Kidney capillary endothelial cell (primary cell): Measurements from ENCODE around the gene GUK1.
"Not testable (repeated sequence)": the region's sequence is repeated elsewhere in the genome, so short reads cannot be mapped to it uniquely, and the experiment has no call there.

Source experiments
- DNase-seq: peaks from one replicate; pipeline ENCODE4 v3.0.0-alpha.2; 2018; ENCODE audit warnings: low spot score

GUK1 gene

DNA sequence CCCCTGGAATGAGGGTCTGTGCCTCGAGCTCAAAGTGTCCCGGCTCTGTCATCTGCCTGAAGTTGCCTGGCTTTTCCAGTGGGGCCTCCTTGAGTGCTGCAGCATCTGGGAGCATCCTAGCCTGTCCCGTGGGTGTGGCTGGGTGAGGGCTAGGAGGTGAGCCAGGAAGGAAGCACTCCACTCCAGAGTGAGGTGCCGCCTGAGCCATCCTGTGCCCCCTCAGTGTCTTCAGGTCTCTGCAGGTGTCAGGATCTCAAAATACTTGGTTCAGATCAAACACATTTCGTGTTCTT is 37.0 kb downstream of the GUK1 start:
- no peak for DNase-seq

DNA sequence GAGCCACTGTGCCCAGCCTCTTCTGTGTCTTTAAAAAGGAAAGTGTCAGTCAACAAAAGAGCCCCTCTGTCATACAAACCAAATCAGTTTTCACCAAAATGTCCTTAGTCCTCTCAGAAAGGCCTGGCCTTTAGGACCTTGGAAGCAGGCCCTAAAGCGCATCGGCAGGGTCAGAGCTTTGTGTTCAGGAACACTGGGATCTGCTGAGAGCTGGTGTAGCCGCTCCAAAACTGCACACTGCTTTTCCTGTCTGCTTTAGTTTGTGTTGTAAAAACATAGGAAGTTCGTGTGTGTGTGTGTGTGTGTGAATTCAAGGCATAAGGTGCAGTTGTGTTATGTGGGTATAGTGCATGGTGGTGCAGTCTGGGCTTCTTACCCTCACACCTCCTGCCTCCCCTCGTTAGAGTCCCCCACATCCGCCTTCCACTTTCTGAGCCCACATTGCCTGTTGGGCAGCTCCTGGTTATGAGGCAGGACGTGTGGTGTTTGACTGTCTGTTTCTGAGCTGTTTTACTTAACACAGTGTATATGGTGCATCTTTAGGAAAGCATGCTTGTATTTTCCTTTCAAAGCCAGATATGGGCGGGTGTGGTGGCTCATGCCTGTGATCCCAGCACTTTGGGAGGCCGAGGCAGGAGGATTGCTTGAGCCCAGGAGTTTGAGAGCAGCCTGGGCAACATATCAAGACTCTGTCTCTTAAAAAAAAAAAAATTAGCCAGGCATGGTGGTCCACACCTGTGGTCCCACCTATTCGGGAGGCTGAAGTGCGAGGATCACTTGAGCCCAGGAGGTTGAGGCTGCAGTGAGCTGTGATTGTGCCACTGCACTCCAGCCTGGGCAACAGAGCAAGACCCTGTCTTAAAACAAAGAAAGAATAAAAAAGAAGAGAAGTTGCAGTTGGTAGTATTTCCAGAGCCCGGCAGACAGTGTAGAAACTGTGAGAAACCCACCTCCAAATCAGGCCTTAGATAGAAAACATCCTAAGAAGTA is 37.9 kb downstream of the GUK1 start:
- no peak for DNase-seq

- DNase-seq: no peak
Observed at GRCh38 chr1:228178737-228179684, 38.9 kb downstream of the GUK1 start.

GRCh38 chr1:228180271-228180958 is 40.3 kb downstream of the GUK1 start:
- no peak for DNase-seq

- DNase-seq: no peak
Observed at GRCh38 chr1:228180959-228181644, 41.0 kb downstream of the GUK1 start.

DNA sequence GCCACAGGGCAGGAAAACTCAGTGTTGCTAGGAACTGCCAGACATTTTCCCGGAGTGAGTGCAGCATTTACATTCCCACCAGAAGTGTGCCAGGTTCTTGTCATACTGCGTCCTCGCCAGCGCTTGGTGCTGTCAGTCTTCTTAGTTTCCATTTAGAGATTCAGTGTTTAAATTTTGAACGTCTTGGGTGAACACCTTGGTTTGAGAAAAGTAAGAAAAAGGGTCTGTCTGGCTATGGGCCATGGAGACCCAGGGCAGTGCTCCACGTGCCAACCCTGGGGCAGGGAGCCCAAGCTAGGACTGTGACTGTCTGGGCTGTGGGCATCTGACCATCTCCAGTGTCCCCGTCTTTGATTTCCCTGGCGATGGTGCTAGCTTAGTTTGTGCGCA is 41.6 kb downstream of the GUK1 start:
- no peak for DNase-seq

DNA sequence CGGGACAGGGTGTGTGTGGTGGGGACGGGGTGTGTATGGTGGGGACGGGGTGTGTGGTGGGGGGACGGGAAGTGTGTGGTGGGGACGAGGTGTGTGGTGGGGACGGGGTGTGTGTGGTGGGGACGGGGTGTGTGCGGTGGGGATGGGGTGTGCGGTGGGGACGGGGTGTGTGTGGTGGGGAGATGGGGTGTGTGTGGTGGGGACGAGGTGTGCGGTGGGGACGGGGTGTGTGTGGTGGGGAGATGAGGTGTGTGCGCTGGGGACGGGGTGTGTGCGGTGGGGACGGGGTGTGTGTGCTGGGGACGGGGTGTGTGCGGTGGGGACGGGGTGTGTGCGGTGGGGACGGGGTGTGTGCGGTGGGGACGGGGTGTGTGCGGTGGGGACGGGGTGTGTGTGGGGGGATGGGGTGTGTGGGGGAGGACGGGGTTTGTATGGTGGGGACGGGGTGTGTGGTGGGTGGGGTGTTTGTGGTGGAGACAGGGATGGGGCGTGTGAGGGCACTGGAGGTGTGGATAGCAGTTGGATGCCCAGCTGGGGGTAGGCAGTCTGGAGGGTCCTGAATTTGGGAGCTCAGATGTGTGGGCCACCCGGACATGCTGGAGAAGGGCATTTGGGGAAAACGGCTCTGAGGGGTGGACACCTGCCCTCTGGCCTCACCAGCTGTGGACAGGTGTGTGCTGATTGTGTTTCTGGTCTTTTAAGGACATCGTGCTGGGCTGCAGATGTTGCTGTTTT is 42.4 kb downstream of the GUK1 start:
- no peak for DNase-seq

DNA sequence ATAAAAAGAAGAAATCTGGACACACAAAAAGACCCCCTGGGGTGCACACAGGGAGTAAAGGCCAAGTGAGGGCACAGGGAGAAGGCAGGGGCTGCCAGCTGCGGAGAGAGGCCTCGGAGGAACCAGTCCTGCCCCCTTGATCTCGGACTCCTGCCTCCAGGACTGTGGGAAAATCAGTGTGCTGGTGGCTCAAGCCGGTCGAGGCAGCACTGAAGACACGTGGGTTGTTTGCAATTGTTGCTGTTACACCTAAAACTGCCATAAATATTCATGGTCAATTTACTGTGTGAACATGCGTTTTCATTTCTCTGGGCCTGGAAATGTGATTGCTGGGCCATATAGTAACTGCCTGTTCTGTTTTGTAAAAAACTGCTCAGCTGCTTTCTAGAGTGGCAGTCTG is 44.1 kb downstream of the GUK1 start:
- no peak for DNase-seq

DNA sequence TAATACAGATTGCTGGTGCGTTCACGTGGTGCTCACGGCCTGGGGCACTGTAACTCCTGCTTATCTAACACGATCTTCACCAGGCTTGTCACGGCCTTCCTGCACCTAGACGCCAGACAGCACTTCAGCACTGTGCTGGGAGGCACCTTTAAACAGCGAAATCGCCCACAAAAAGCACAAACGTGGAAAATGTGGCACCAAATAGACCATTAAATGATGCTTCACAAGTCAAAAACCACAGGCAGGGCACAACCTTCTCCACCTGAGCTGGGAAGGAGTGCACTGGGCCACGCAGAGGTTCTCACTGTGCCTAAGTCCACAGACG is 45.5 kb downstream of the GUK1 start:
- no peak for DNase-seq

DNA sequence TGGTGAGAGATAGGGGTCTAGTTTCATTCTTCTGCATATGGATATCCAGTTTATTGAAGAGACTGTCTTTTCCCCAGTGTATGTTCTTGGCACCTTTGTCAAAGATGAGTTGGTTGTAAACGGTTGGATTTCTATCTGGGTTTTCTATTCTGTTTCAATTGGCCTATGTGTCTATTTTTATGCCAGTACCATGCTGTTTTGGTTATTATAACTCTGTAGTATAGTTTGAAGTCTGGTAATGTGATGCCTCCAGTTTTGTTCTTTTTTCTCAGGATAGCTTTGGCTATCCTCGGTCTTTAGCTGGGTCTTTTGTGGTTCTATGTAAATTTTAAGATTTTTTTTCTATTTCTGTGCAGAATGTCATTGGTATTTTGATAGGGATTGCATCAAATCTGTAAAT is 48.2 kb downstream of the GUK1 start:
- not testable (repeated sequence) for DNase-seq

DNA sequence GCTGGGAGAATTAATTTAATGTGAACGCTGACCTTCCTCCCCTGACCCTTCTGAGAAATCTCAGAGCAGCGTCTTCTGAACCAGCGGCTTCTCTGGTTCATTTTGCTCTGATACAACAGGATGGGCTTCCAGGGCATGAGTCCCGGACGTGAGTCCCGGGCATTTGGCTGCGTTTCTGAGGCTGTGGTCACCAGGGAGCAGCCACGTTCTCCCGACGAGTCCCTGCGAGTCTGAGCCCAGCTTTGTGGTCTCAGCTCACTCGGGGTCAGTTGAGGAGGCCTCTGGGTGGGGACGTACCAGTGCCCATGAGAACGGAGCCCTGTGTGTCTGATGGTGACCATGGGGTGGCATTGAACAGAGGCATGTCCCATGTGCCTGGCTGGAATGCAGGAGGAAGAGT is 50.1 kb downstream of the GUK1 start:
- no peak for DNase-seq

DNA sequence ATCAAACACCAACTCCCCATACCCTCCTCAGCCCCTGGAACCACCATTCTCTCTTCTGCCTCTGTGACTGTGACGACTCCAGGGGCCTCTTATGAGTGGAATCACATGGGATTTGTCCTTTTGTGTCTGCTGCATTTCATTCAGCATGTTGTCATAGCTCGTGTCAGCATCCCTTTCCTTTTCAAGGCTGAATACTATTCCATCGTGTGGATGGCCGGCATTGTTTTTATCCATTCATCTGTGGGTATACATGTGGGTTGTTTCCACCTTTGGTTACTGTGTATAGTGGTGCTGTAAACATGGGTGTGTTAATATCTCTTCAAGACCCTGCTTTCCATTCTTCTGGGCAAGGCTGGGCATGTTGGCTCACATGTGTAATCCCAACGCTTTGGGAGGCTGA is 50.7 kb downstream of the GUK1 start:
- DNase-seq: no peak

- no peak for DNase-seq
Observed at GRCh38 chr1:228194436-228194835, 54.4 kb downstream of the GUK1 start.

GRCh38 chr1:228194921-228195812 is 55.1 kb downstream of the GUK1 start:
- DNase-seq: no peak

- DNase-seq: no peak
Observed at GRCh38 chr1:228197555-228198147, 57.6 kb downstream of the GUK1 start.
